NCI-H1417 (cell line): Measurements from ENCODE around the gene UNC79.

ENCODE experiments used
- DNase-seq, 3 experiments: peaks; one replicate each; lab custom pipeline; 2025; lab: John Stamatoyannopoulos, UW

UNC79 gene

GRCh38 chr14:93727917-93728650 is 297.3 kb downstream of the UNC79 start:
- no peak for DNase-seq

- DNase-seq, result no peak
These were observed 297.9 kb downstream of the UNC79 start for GRCh38 chr14:93728651-93729016.

- no peak for DNase-seq
These were observed 299.3 kb downstream of the UNC79 start for GRCh38 chr14:93729993-93730392.

GRCh38 chr14:93731753-93732152 is 301.0 kb downstream of the UNC79 start:
- DNase-seq, result peak in 2 of 3 experiments; percentile 49 to 73

- DNase-seq, result no peak
These were observed 301.8 kb downstream of the UNC79 start for GRCh38 chr14:93732524-93732923.

- no peak for DNase-seq
These were observed 302.5 kb downstream of the UNC79 start for GRCh38 chr14:93733231-93733630.

- no peak for DNase-seq
These were observed 302.9 kb downstream of the UNC79 start for GRCh38 chr14:93733631-93734030.

- DNase-seq, result peak in 1 of 3 experiments; percentile 16
These were observed 303.5 kb downstream of the UNC79 start for GRCh38 chr14:93734086-93734822.

- no peak for DNase-seq
These were observed 304.5 kb downstream of the UNC79 start for GRCh38 chr14:93735206-93735605.

GRCh38 chr14:93736378-93737014 is 305.8 kb downstream of the UNC79 start:
- DNase-seq, result no peak

GRCh38 chr14:93737634-93738033 is 306.9 kb downstream of the UNC79 start:
- DNase-seq, result no peak

GRCh38 chr14:93741556-93742230 is 311.0 kb downstream of the UNC79 start:
- no peak for DNase-seq

GRCh38 chr14:93742761-93743160 is 312.0 kb downstream of the UNC79 start:
- DNase-seq, result no peak

- DNase-seq, result no peak
These were observed 312.7 kb downstream of the UNC79 start for GRCh38 chr14:93743270-93744060.

GRCh38 chr14:93744176-93744575 is 313.4 kb downstream of the UNC79 start:
- DNase-seq, result no peak

- no peak for DNase-seq
These were observed 314.1 kb downstream of the UNC79 start for GRCh38 chr14:93744876-93745275.

- no peak for DNase-seq
These were observed 315.0 kb downstream of the UNC79 start for GRCh38 chr14:93745603-93746273.

GRCh38 chr14:93747102-93747501 is 316.4 kb downstream of the UNC79 start:
- DNase-seq, result no peak

GRCh38 chr14:93747560-93747959 is 316.8 kb downstream of the UNC79 start:
- no peak for DNase-seq

- no peak for DNase-seq
These were observed 317.7 kb downstream of the UNC79 start for GRCh38 chr14:93748208-93749075.
